Measurements from ENCODE around the gene GSAP.

- TF ChIP-seq CTCF (IDR thresholded peaks at IDR 0.05) (no peak), POLR2AphosphoS5 (IDR thresholded peaks at IDR 0.05; ENCODE audit: low read depth, low read length) (no peak), REST (IDR thresholded peaks at IDR 0.05; ENCODE audit: insufficient read depth in 1 of 2, low read depth in 2 of 2, low read length in 1 of 2) (no peak), TCF7L2 (IDR thresholded peaks at IDR 0.05; ENCODE audit: low read depth, low read length) (no peak)
Observed at GRCh38 chr7:77406421-77406820, 9.7 kb downstream of the GSAP start.

Measured in Panc1 (cell line).